ENCODE data around the gene SERPINB11. TPM values are rescaled to one million over a fixed set of nuclear protein-coding genes. Genes with fewer than 3 reads are reported as not detected.

SERPINB11 gene
- total RNA-seq, 2 experiments from 2014 or later = not detected

DNA sequence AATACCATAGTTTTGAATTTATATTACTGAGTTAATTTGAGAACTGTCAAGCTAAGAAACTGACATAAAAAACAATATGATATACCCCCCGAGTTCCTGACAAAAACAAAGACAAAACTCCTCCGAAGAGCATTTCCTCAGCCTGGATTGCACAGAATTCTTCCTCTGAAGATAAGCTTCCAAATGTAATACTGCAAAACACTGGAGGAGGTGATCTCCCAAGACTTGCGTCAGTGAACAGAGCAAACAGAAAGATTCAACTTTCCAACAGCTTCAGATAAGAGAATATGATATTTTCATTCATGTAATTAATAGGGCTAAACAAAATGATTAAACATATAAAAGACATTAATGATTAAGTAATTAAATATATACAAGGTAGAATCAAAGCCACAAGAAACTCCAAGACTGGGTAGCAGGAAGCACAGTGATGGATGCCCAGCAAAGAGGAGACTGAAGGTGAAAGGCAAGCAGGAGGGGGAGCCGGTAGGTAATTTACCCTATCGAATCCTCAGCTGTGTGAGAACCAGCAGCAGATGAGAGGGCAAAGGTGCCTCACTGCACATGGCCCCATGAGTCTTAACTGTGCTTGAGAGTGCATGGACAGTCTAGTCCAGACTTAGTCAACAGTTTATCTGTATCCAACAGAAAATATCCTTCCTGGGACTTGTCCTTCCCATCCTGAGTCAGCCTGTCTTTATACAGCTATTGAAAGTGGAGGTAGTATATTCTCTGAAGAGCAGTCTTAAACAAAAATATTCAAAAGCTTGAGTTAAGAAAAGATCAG lies 22.7 kb upstream of the SERPINB11 start:
- TF ChIP-seq CTCF (conservative IDR thresholded peaks at IDR 0.05; ENCODE audit: low read length) = no peak
- TF ChIP-seq EZH2phosphoT487 (IDR thresholded peaks at IDR 0.05; ENCODE audit: borderline replicate concordance, low read depth, low read length) = no peak
- no peak for DNase-seq (ENCODE audit: low spot score)
- Histone ChIP-seq H3K4me3 (ENCODE audit: low read depth, low read length, poor library complexity, severe bottlenecking) (no peak overlapping the region), H3K4me1 (ENCODE audit: insufficient read depth, low read length, poor library complexity, severe bottlenecking) (no peaks in the 10 kb centered on the region), H3K79me2 (ENCODE audit: insufficient read depth, low read depth, low read length) (no peaks in the 10 kb centered on the region), H3K36me3 (ENCODE audit: insufficient read depth, low read length) (no peaks in the 10 kb centered on the region), H3K9me3 (ENCODE audit: low read length) (no peaks in the 10 kb centered on the region), H3K27ac (ENCODE audit: low read depth, low read length, poor library complexity, severe bottlenecking) (no peak overlapping the region), H4K20me1 (ENCODE audit: insufficient read depth, low read length) (no peaks in the 10 kb centered on the region), H3K9me2 (ENCODE audit: insufficient read depth, low read length) (no peaks in the 10 kb centered on the region), H2AFZ (ENCODE audit: low read length) (no peak overlapping the region), H3K4me2 (ENCODE audit: low read length) (no peak overlapping the region)
- ChIA-PET POLR2A (no interaction called here), CTCF (ENCODE audit: unreplicated experiment) (no interaction called here)
- no TSS peak for BruUV-seq (replicated peaks)
- intact Hi-C loops (cut with micrococcal nuclease; ENCODE audit: unreplicated experiment) = no loop called here

DNA sequence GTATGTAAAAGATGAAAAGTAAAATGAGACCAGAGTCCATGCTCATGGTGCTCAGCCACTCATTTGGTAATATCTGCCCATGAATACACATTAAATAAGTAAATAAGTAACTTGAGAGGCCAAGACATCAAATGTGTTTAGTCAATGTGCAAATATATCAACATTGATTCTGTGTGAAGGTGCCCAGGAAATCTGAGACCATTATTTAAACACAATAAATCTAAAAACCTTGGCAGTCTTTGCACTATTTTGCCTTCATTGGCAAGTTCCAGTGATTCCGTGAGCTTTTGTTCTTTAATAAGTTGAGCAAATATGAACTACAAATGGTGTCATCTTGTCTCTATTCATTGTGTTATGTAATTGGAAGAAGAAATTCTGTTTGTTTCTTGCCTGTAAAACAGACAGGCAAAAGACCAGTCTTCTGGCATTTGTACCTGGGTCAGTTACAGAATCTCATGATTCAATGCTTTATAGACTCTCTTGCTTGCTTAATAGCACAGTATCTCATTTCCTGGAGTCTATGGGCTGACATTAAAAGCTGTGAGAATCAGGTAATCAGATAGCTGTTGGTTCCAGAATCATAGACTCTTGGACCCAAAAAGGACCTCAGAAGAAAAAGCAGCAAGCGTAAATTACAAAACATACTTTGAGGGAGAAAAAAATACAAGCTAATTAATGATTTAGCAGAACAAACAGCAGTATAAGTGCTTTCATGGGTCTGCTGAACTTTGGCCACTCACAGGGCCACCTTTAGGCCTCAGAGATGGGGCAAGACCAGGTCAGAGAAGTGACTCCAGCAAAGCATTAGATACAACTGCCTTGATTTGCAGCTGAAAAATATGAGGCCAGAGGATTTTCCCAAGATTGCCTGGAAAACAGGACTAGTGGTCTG lies 21.1 kb upstream of the SERPINB11 start:
- Histone ChIP-seq H2AFZ (ENCODE audit: low read length) (no peak overlapping the region), H3K4me2 (ENCODE audit: low read length) (no peak overlapping the region), H3K9me3 (ENCODE audit: low read length) (no peaks in the 10 kb centered on the region), H3K4me3 (ENCODE audit: low read depth, low read length, poor library complexity, severe bottlenecking) (no peak overlapping the region), H3K4me1 (ENCODE audit: insufficient read depth, low read length, poor library complexity, severe bottlenecking) (no peaks in the 10 kb centered on the region), H3K36me3 (ENCODE audit: insufficient read depth, low read length) (no peaks in the 10 kb centered on the region), H4K20me1 (ENCODE audit: insufficient read depth, low read length) (no peaks in the 10 kb centered on the region), H3K79me2 (ENCODE audit: insufficient read depth, low read depth, low read length) (no peaks in the 10 kb centered on the region), H3K27ac (ENCODE audit: low read depth, low read length, poor library complexity, severe bottlenecking) (no peak overlapping the region), H3K9me2 (ENCODE audit: insufficient read depth, low read length) (no peaks in the 10 kb centered on the region)
- no TSS peak for BruUV-seq (replicated peaks)
- intact Hi-C loops (cut with micrococcal nuclease; ENCODE audit: unreplicated experiment) = no loop called here
- DNase-seq (ENCODE audit: low spot score) = no peak
- TF ChIP-seq CTCF (conservative IDR thresholded peaks at IDR 0.05; ENCODE audit: low read length) (no peak), EZH2phosphoT487 (IDR thresholded peaks at IDR 0.05; ENCODE audit: borderline replicate concordance, low read depth, low read length) (no peak)
- ChIA-PET POLR2A (no interaction called here), CTCF (ENCODE audit: unreplicated experiment) (no interaction called here)

All from OCI-LY7 (cell line).